KBM-7 (cell line): ENCODE measurements around the gene DOK4.
A peak's percentile ranks its signal among the peaks of the same experiment; 100 is the strongest.
"Not testable (repeated sequence)": the region's sequence is repeated elsewhere in the genome, so short reads cannot be mapped to it uniquely, and the experiment has no call there.

ENCODE experiments used
- DNase-seq: peaks from one replicate; pipeline ENCODE4 v3.0.0-alpha.2; 2015
- in situ Hi-C: fragments of 300-500 bp; cut with MboI; formaldehyde crosslinking; loops from 2 replicates; pipeline ENCODE4 v1.14.3; 2020; ENCODE audit warnings: low sequenced_read_pairs, low pct_unique_long_range_greater_than_20kb, mixed read lengths

Gene DOK4

GRCh38 chr16:57468346-57468745 lies 17.9 kb downstream of the DOK4 start:
- in situ Hi-C loops: no loop called here

GRCh38 chr16:57464523-57464922 lies 21.8 kb downstream of the DOK4 start:
- in situ Hi-C loops: no loop called here

More at GRCh38 chr16:57468346-57468745, 17.9 kb downstream of the DOK4 start:
- no peak for DNase-seq

GRCh38 chr16:57462978-57463362 lies 23.3 kb downstream of the DOK4 start:
- no peak for DNase-seq
- in situ Hi-C loops: no loop called here

More at GRCh38 chr16:57464523-57464922, 21.8 kb downstream of the DOK4 start:
- no peak for DNase-seq

GRCh38 chr16:57462209-57462977 lies 23.9 kb downstream of the DOK4 start, which contains the start of gene POLR2C:
Gene POLR2C (plus strand): TSS chr16:57462679. CDS start chr16:57462725, 46 bp downstream.
- in situ Hi-C loops: no loop called here
- peak; percentile 92 for DNase-seq

GRCh38 chr16:57452021-57452420 lies 34.3 kb downstream of the DOK4 start:
- no peak for DNase-seq
- in situ Hi-C loops: no loop called here

GRCh38 chr16:57447186-57447962 lies 38.9 kb downstream of the DOK4 start, which contains the start of the genes CIAPIN1 and COQ9:
Gene CIAPIN1 (minus strand): TSS chr16:57447385. CDS start chr16:57440928, 6,457 bp downstream.
Gene COQ9 (plus strand): TSS chr16:57447479. CDS start chr16:57447506, 27 bp downstream.
- in situ Hi-C loops: no loop called here

GRCh38 chr16:57446531-57447185 lies 39.6 kb downstream of the DOK4 start:
- peak; percentile 25 for DNase-seq
- in situ Hi-C loops: no loop called here

More at GRCh38 chr16:57447186-57447962, 38.9 kb downstream of the DOK4 start, which contains the start of the genes CIAPIN1 and COQ9:
- DNase-seq: peak; percentile 92

GRCh38 chr16:57445510-57445909 lies 40.8 kb downstream of the DOK4 start:
- in situ Hi-C loops: no loop called here
- no peak for DNase-seq

GRCh38 chr16:57444711-57445110 lies 41.6 kb downstream of the DOK4 start:
- in situ Hi-C loops: no loop called here

GRCh38 chr16:57440551-57440950 lies 45.7 kb downstream of the DOK4 start:
- in situ Hi-C loops, DNase-seq: not testable (repeated sequence)

More at GRCh38 chr16:57444711-57445110, 41.6 kb downstream of the DOK4 start:
- DNase-seq: no peak

GRCh38 chr16:57439947-57440346 lies 46.3 kb downstream of the DOK4 start:
- in situ Hi-C loops, DNase-seq: not testable (repeated sequence)

- in situ Hi-C loops: no loop called here
- no peak for DNase-seq
Observed at GRCh38 chr16:57435838-57436237, 50.5 kb downstream of the DOK4 start.

- in situ Hi-C loops: no loop called here
- no peak for DNase-seq
Observed at GRCh38 chr16:57434003-57434402, 52.3 kb downstream of the DOK4 start.

GRCh38 chr16:57432989-57433388 lies 53.3 kb downstream of the DOK4 start:
- no peak for DNase-seq
- in situ Hi-C loops: no loop called here

- in situ Hi-C loops: no loop called here
- DNase-seq: no peak
Observed at GRCh38 chr16:57432505-57432904, 53.8 kb downstream of the DOK4 start.

- in situ Hi-C loops: no loop called here
- DNase-seq: peak; percentile 52
Observed at GRCh38 chr16:57430955-57431354, 55.3 kb downstream of the DOK4 start.

- DNase-seq: no peak
- in situ Hi-C loops: no loop called here
Observed at GRCh38 chr16:57427824-57428223, 58.5 kb downstream of the DOK4 start.

GRCh38 chr16:57427307-57427706 lies 59.0 kb downstream of the DOK4 start:
- DNase-seq: no peak
- in situ Hi-C loops: no loop called here

- no peak for DNase-seq
- in situ Hi-C loops: no loop called here
Observed at GRCh38 chr16:57426356-57426755, 59.9 kb downstream of the DOK4 start.
